SK-N-SH (cell line): ENCODE results near the gene PLA2G12B. TPM values are rescaled to one million over a fixed set of nuclear protein-coding genes. Genes with fewer than 3 reads are reported as not detected.
"Not testable (repeated sequence)": the region's sequence is repeated elsewhere in the genome, so short reads cannot be mapped to it uniquely, and the experiment has no call there.

Experiments
- CTCF ChIA-PET: fragments of 300-600, 350-600 bp; formaldehyde crosslinking; extraction: SDS; loops from one replicate; lab custom pipeline; 2021; lab: Yijun Ruan, JAX
- POLR2A ChIA-PET: fragments of 350-600 bp; sonication (Branson Sonifier 250); formaldehyde crosslinking; extraction: SDS; loops from one replicate; lab custom pipeline; 2020; ENCODE audit warnings: antibody characterized with exemption, inconsistent platforms; lab: Yijun Ruan, JAX
- DNase-seq: peaks from one replicate; pipeline ENCODE4 v3.0.0; 2012
- H2AFZ ChIP-seq: fragments of 200-600 bp; sonication (generic); 2 replicates; pipeline ENCODE4 v1.8.1; 2016; ENCODE audit warnings: antibody characterized with exemption, mild to moderate bottlenecking, low read depth
- H3F3A ChIP-seq: fragments of 200-600 bp; sonication (generic); replicated peaks from 2 replicates; pipeline ENCODE3; 2016; ENCODE audit warnings: antibody characterized with exemption, mild to moderate bottlenecking; ENCODE audit not compliant: insufficient read depth
- H3K27ac ChIP-seq, 2 experiments: fragments of 200-500 bp in 1 of 2; fragments of 200-600 bp in 1 of 2; sonication (Bioruptor generic) in 1 of 2; sonication (generic), shearing (Covaris generic) in 1 of 2; 2 replicates each; pipeline versions ENCODE4 v1.5.1 to v1.6.1; 2014 to 2016; ENCODE audit warnings: low read depth in 2 of 2, inconsistent platforms in 1 of 2, low read length in 1 of 2, mild to moderate bottlenecking in 1 of 2, mixed read lengths in 1 of 2
- H3K27me3 ChIP-seq: fragments of 200-600 bp; sonication (generic), shearing (Covaris generic); 2 replicates; pipeline ENCODE4 v1.6.1; 2016; ENCODE audit warnings: mixed run types; ENCODE audit not compliant: insufficient read depth
- H3K36me3 ChIP-seq, 2 experiments: fragments of 200-500 bp in 1 of 2; fragments of 200-600 bp in 1 of 2; sonication (Bioruptor generic) in 1 of 2; sonication (generic) in 1 of 2; replicated peaks in 1 of 2; 2 replicates each; pipeline versions ENCODE3 to v1.5.1; 2014 to 2016; ENCODE audit warnings: low read length in 1 of 2, mild to moderate bottlenecking in 1 of 2; ENCODE audit not compliant: insufficient read depth in 2 of 2, control insufficient read depth in 1 of 2
- H3K4me1 ChIP-seq, 2 experiments: fragments of 200-500 bp in 1 of 2; fragments of 200-600 bp in 1 of 2; sonication (Bioruptor generic) in 1 of 2; sonication (generic), shearing (Covaris generic) in 1 of 2; 2 replicates each; pipeline versions ENCODE4 v1.5.1 to v1.6.1; 2014 to 2016; ENCODE audit warnings: low read depth in 1 of 2, low read length in 1 of 2, mixed run types in 1 of 2; ENCODE audit not compliant: insufficient read depth in 2 of 2, control insufficient read depth in 1 of 2
- H3K4me2 ChIP-seq: fragments of 200-600 bp; sonication (generic), shearing (Covaris generic); 2 replicates; pipeline ENCODE4 v1.6.1; 2017; ENCODE audit warnings: mixed run types
- H3K4me3 ChIP-seq, 2 experiments: fragments of 200-500 bp in 1 of 2; fragments of 200-600 bp in 1 of 2; sonication (Bioruptor generic) in 1 of 2; sonication (generic), shearing (Covaris generic) in 1 of 2; 2 replicates each; pipeline versions ENCODE4 v1.5.1 to v1.8.1; 2014 to 2016; ENCODE audit warnings: low read depth in 2 of 2, inconsistent platforms in 1 of 2, low read length in 1 of 2, mild to moderate bottlenecking in 1 of 2, mixed read lengths in 1 of 2, moderate library complexity in 1 of 2
- H3K79me2 ChIP-seq: fragments of 200-600 bp; sonication (generic); 2 replicates; pipeline ENCODE4 v1.8.1; 2017; ENCODE audit warnings: mild to moderate bottlenecking; ENCODE audit not compliant: insufficient read depth
- H3K9ac ChIP-seq: fragments of 200-600 bp; sonication (generic); 2 replicates; pipeline ENCODE4 v1.6.1; 2017; ENCODE audit warnings: mixed run types
- H3K9me2 ChIP-seq: fragments of 200-600 bp; sonication (generic); 2 replicates; pipeline ENCODE4 v1.6.1; 2017; ENCODE audit warnings: mixed run types
- H3K9me3 ChIP-seq: fragments of 200-600 bp; sonication (generic); 2 replicates; pipeline ENCODE4 v1.6.1; 2017; ENCODE audit warnings: mixed run types, mild to moderate bottlenecking, moderate library complexity
- H4K20me1 ChIP-seq: fragments of 200-600 bp; sonication (generic); 2 replicates; pipeline ENCODE4 v1.6.1; 2017; ENCODE audit warnings: mild to moderate bottlenecking, mixed run types; ENCODE audit not compliant: insufficient read depth
- CTCF ChIP-seq: fragments of 200-600 bp; sonication (generic); IDR thresholded peaks from 2 replicates; pipeline ENCODE4 v1.6.1; 2017; ENCODE audit warnings: antibody characterized with exemption, mild to moderate bottlenecking, moderate library complexity
- GABPA ChIP-seq: IDR thresholded peaks from 2 replicates; pipeline ENCODE4 v1.4.0; 2012; ENCODE audit warnings: low read depth, mild to moderate bottlenecking
- REST ChIP-seq: IDR thresholded peaks from 2 replicates; pipeline ENCODE4 v1.6.1; 2012; ENCODE audit warnings: mild to moderate bottlenecking, low read depth, low read length, moderate library complexity
- TAF1 ChIP-seq: IDR thresholded peaks from 2 replicates; pipeline ENCODE4 v1.6.1; 2012; ENCODE audit warnings: low read depth, mild to moderate bottlenecking, low read length, moderate library complexity, borderline replicate concordance
- WGBS: methylation state at CpG from one replicate; pipeline ENCODE4 v1.1.6; 2017; ENCODE audit warnings: low lambda C conversion rate; 5-methylcytosine and 5-hydroxymethylcytosine counted together
- polyA plus RNA-seq, 3 experiments: library from polyadenylated mRNA; depleted of rRNA; stranded (reverse); fragments of >200 nt; gene quantifications; 2 replicates each; pipeline ENCODE4 v1.2.3, GENCODE V29; 2012
- TF ChIP-seq, protein P1 (sequence below): IDR thresholded peaks from 2 replicates; pipeline ENCODE4; 2012

PLA2G12B gene
- polyA plus RNA-seq, 1 of the 3 experiments (the other 2 are of a cell fraction), result not detected

- 80% methylated on average over 13 of the region's 13 CpGs for WGBS
These were observed 30.3 kb downstream of the PLA2G12B start for GRCh38 chr10:72924351-72924750.

GRCh38 chr10:72921147-72921683 is 33.4 kb downstream of the PLA2G12B start:
- H3K4me2 ChIP-seq, H4K20me1 ChIP-seq, H3K4me3 ChIP-seq, H3K27me3 ChIP-seq, DNase-seq, H3K27ac ChIP-seq, H3K79me2 ChIP-seq, H3K36me3 ChIP-seq, H3K4me1 ChIP-seq, POLR2A ChIA-PET, H2AFZ ChIP-seq, H3K9me2 ChIP-seq, H3F3A ChIP-seq, H3K9ac ChIP-seq, H3K9me3 ChIP-seq, CTCF ChIA-PET: not testable (repeated sequence)
- 43% methylated on average over 1 of the region's 1 CpG for WGBS

More at GRCh38 chr10:72924351-72924750, 30.3 kb downstream of the PLA2G12B start:
- no peaks in the 10 kb centered on the region for H4K20me1 ChIP-seq
- no peak overlapping the region for H3K4me3 ChIP-seq
- POLR2A ChIA-PET, result interaction anchor here (0.7 kb wide), 1 partner anchor 22 kb away, joined by 5 read pairs; no protein-coding TSS in a partner anchor
- no peaks in the 10 kb centered on the region for H3K27me3 ChIP-seq
- H3K4me1 ChIP-seq, result no peaks in the 10 kb centered on the region
- DNase-seq, result no peak
- H3K79me2 ChIP-seq, result no peaks in the 10 kb centered on the region
- H3K9me2 ChIP-seq, result no peaks in the 10 kb centered on the region
- H3K9me3 ChIP-seq, result no peaks in the 10 kb centered on the region
- no peaks in the 10 kb centered on the region for H3K36me3 ChIP-seq
- no peak overlapping the region for H3K27ac ChIP-seq
- H3K9ac ChIP-seq, result no peak overlapping the region
- CTCF ChIA-PET, result no interaction called here
- no peak overlapping the region for H3K4me2 ChIP-seq
- no peaks in the 10 kb centered on the region for H3F3A ChIP-seq
- no peak overlapping the region for H2AFZ ChIP-seq
- TF ChIP-seq TAF1 (no peak), GABPA (no peak), CTCF (no peak), REST (no peak)
- TF ChIP-seq, protein P1, sequence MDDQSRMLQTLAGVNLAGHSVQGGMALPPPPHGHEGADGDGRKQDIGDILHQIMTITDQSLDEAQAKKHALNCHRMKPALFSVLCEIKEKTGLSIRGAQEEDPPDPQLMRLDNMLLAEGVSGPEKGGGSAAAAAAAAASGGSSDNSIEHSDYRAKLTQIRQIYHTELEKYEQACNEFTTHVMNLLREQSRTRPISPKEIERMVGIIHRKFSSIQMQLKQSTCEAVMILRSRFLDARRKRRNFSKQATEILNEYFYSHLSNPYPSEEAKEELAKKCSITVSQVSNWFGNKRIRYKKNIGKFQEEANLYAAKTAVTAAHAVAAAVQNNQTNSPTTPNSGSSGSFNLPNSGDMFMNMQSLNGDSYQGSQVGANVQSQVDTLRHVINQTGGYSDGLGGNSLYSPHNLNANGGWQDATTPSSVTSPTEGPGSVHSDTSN, result no peak
